ENCODE results near the gene ATL1.
A peak's percentile ranks its signal among the peaks of the same experiment; 100 is the strongest.

ATL1 gene

DNA sequence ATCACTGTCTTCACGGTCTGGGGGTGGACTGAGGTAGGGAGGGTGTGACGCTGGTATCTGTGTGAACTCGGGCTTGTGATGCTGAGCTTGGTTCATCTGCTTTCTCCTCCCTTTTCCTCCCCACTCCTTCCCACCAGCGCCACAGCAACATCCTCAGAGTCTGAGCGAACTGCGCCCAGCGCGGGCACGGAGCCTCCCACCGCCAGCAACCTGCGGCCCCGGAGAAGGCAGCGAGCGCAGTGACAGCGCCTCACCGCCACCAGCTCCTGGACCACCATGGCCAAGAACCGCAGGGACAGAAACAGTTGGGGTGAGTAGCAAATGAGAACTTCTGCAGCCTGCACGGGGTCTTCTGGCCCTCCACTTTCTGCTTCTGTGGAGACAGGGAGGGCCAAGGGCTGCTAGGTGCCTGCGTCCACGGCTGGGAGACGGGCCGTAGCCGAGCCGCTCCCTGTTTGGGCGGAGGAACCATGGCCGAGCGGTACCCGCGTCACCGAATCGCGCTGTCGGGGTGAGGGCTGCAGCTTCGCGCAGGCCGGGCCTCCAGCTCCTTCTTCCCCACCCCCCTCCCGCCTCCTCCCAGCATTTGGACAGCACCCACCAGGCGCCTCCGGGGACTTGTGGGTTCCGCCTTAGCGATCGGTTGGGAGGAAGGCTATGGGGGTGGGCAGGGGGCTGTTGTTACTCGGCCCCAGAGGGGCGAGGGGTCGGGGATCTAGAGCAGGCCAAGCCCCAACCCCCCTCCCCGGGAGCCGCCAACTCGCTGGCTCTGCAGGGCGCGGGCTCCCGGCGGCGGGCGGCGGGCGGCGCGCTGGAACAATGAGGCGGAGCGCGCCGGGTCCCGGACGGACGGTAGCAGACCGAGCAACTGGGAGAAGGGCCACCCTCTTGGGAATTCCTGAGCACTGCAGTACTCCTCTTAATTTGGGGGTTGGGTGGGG lies at the start of gene ATL1:
TSS of gene ATL1 (plus strand) at position 156 of the 941 bp plus-strand sequence. CDS start at position 277, 121 bp downstream.
- TF ChIP-seq CTCF (IDR thresholded peaks at IDR 0.05; ENCODE audit: low read depth, low read length), result no peak
- DNase-seq (ENCODE audit: low read depth in 2 of 2), result peak; percentile 65 to 67
- peak within 1 kb of the TSS; percentile 62 to 69 for H3K4me3 ChIP-seq (replicated peaks in 1 of 2; ENCODE audit: low read depth in 2 of 2, low read length in 2 of 2)

GRCh38 chr14:50510157-50510556 lies 49.8 kb upstream of the ATL1 start:
- DNase-seq (ENCODE audit: low read depth in 2 of 2), result no peak
- H3K4me3 ChIP-seq (replicated peaks in 1 of 2; ENCODE audit: low read depth in 2 of 2, low read length in 2 of 2), result no peak overlapping the region
- TF ChIP-seq CTCF (IDR thresholded peaks at IDR 0.05; ENCODE audit: low read depth, low read length), result no peak

- H3K4me3 ChIP-seq (replicated peaks in 1 of 2; ENCODE audit: low read depth in 2 of 2, low read length in 2 of 2), result no peak overlapping the region
- TF ChIP-seq CTCF (IDR thresholded peaks at IDR 0.05; ENCODE audit: low read depth, low read length), result no peak
- no peak for DNase-seq (ENCODE audit: low read depth in 2 of 2)
Measured at GRCh38 chr14:50512463-50512862, 47.5 kb upstream of the ATL1 start.

- no peak for DNase-seq (ENCODE audit: low read depth in 2 of 2)
- no peak for TF ChIP-seq CTCF (IDR thresholded peaks at IDR 0.05; ENCODE audit: low read depth, low read length)
Measured at GRCh38 chr14:50516091-50516490, 43.9 kb upstream of the ATL1 start.

GRCh38 chr14:50520947-50521815 lies 38.8 kb upstream of the ATL1 start:
- H3K4me3 ChIP-seq (replicated peaks in 1 of 2; ENCODE audit: low read depth in 2 of 2, low read length in 2 of 2), result no peak overlapping the region
- TF ChIP-seq CTCF (IDR thresholded peaks at IDR 0.05; ENCODE audit: low read depth, low read length), result no peak
- peak; percentile 33 to 92 for DNase-seq (ENCODE audit: low read depth in 2 of 2)

More at GRCh38 chr14:50516091-50516490, 43.9 kb upstream of the ATL1 start:
- no peak overlapping the region for H3K4me3 ChIP-seq (replicated peaks in 1 of 2; ENCODE audit: low read depth in 2 of 2, low read length in 2 of 2)

- DNase-seq (ENCODE audit: low read depth in 2 of 2), result peak in 1 of 2 donors; percentile 62
- no peak overlapping the region for H3K4me3 ChIP-seq (replicated peaks in 1 of 2; ENCODE audit: low read depth in 2 of 2, low read length in 2 of 2)
- no peak for TF ChIP-seq CTCF (IDR thresholded peaks at IDR 0.05; ENCODE audit: low read depth, low read length)
Measured at GRCh38 chr14:50521912-50522341, 38.0 kb upstream of the ATL1 start.

All from cardiac fibroblast (primary cell).